CD4-positive, alpha-beta T cell treated with Interleukin-4 for 1 hour (primary cell): ENCODE measurements around the gene LRG1.

ENCODE experiments used
- DNase-seq, 2 donors: peaks; one replicate each; pipeline ENCODE4 v3.0.0-alpha.2; 2020 to 2022

Gene LRG1, protein sequence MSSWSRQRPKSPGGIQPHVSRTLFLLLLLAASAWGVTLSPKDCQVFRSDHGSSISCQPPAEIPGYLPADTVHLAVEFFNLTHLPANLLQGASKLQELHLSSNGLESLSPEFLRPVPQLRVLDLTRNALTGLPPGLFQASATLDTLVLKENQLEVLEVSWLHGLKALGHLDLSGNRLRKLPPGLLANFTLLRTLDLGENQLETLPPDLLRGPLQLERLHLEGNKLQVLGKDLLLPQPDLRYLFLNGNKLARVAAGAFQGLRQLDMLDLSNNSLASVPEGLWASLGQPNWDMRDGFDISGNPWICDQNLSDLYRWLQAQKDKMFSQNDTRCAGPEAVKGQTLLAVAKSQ

DNA sequence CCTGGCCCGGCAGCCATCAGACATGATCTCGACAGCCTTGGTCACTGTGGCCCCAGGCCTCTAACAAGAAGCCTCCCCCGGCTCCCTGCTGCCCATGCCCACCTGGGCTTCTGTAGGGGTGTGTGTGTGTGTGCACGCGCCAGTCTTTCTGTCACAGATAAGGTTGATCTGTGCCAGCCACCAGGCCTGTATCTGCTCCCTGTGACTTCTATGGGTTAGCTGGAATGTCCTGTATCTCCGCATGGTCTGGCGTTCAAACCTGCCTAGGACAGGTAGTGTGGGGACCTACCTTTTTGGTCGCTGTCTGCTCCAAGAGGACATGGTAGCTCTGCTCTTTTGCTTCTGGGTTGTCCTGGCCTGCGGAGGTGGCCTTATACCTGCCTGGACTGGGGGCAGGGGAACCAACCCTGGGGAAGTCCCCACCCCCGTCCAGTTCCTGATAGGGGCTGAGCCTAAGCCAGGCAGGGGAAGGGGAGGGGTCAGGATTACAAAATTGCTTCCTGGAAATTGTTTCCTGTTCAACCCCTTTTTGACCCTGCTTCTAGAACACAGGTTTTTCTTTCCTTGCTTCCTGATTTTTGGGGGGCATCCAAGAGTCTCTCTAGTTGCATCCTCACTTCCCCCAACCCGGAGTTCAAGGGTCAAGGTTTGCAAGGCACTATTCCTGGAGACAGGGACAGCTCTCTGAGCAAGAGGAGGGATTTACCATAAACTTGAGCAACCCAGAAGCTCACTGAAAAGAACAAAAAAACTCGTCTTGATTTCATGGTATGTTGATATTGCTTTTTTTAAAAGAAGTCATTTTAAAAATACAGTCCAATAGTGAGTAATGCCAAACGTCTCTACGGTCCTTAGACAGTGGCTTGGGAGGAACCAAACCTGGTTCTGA lies at the start of gene LRG1:
LRG1 (minus strand) TSS at position 344 of the 889 bp plus-strand sequence; CDS start at position 321, 23 bp downstream.
- peak; percentile 17 to 62 for DNase-seq

- DNase-seq, result no peak
Measured at GRCh38 chr19:4588291-4588761, 48.5 kb upstream of the LRG1 start.

DNA sequence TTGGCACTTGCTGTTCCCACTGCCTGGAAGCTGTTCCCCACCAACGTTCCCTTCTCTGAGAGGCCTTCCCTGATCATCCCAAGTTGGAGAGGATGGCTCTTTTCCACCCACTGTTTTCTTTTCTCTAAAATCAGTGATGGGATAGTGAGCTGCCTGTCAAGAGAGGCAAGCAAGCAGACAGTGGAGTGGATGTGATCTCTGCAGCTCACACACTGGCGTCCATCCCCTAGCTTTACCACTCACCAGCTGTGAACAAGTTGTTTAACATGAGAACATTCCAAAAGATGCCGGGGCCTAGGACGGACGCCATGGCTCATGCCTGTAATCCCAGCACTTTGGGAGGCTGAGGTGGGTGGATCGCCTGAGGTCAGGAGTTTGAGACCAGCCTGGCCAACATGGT lies 47.7 kb upstream of the LRG1 start:
- no peak for DNase-seq

DNA sequence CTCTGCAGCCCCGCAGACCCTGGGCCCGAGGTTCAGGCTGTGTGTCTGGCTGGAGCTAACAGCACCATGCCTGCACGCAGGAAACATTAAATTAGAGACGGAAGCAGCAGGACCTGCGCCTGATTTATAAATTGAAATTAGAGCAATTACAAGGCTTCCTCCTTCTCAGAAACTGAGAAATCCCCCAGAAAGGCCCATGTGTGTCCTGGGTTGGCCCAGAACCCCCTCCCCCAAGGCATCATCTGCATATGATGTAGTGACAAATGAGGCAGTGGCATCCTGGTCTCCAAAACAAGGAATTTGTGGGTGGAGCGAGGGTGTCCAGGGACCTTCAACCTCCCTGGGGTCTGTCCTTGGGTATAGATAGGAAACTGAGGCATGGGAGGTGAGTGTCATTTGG lies 46.9 kb upstream of the LRG1 start:
- DNase-seq, result no peak

GRCh38 chr19:4586245-4586644 lies 46.4 kb upstream of the LRG1 start:
- no peak for DNase-seq

- DNase-seq, result no peak
Measured at GRCh38 chr19:4585556-4585955, 45.7 kb upstream of the LRG1 start.

- DNase-seq, result no peak
Measured at GRCh38 chr19:4584670-4585460, 45.0 kb upstream of the LRG1 start.

- no peak for DNase-seq
Measured at GRCh38 chr19:4583961-4584669, 44.3 kb upstream of the LRG1 start.

DNA sequence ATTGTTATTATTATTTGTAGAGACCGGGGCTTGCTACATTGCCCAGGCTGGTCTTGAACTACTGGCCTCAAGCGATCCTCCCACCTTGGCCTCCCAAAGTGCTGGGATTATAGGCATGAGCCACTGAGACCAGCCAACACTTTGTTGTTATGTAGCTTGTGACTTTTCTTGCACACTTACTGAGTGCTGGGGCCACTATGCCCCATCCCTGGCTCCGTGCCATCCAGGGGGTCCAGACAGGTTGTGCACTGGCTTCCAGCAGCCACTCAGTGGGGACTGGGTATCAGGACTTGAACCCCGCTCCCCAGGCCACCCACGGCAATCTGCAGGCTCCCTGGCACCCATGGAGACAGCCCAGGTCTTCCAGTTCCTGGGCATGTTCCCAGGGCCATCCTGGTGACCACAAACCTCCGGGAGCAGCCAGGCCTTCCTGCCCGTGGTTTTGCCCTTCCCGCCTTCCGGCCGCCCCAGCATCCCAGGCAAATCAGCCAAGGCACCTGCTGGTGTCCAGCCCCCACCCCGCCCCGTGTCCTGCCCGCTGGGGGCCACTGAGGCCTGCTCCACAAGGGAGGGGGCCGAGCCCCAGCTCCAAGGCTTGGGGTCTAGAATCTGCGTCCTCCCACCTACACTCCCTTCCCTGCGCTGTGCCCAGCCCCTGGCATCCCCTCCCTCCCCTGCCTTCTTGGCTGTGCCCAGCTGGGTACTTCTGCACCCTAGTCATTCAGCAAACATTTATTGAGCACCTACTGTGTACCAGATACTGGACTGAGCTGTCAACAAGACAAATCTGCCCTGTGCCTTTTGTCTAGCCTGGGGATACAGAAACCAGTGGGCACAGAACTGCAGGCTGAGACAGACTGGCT lies 43.4 kb upstream of the LRG1 start:
- DNase-seq, result no peak

DNA sequence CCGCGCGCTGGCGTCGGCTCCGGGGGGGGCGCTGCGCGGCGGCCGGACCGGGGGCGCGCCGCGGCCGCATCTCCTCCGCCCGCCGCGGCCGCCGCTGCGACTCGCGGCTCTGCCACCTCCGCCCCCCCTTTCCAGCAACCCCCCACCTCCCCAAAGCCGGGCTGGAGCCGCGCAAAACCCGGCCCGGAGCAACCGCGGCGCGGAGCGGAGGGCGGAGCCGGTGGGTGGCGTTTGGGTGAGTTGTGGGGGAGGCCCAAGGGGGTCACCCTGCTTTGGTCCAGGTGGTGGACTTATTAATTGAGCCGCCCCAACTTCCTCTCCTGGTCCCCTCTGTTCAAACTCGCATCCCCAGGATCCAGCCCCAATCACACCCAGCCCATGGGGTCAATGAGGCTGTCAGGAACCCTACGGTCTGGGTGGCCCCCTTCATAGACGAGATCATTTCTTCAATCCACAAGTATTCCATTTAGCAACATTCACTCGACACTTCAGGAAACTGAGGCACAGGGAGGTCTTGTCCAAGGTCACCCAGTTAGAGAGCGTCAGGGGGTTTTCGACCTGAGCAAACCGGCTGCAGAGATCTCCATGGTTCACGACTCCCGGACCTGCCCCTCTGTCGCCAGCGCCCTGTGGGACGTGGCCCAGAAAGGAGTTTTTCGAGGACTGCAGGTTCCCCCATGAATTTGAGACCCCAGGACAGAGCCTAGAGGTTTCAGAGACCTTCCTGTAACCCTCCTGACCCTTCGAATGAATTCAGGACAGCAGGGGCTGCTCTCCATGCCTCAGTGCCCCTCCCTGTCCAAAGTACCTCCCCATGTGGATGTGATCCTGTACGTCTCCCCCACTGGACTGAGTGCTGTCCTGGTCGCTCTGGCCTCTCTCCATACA lies 42.1 kb upstream of the LRG1 start:
- DNase-seq, result no peak

- no peak for DNase-seq
Measured at GRCh38 chr19:4580961-4581665, 41.3 kb upstream of the LRG1 start.

GRCh38 chr19:4580021-4580901 lies 40.4 kb upstream of the LRG1 start:
- DNase-seq, result no peak

DNA sequence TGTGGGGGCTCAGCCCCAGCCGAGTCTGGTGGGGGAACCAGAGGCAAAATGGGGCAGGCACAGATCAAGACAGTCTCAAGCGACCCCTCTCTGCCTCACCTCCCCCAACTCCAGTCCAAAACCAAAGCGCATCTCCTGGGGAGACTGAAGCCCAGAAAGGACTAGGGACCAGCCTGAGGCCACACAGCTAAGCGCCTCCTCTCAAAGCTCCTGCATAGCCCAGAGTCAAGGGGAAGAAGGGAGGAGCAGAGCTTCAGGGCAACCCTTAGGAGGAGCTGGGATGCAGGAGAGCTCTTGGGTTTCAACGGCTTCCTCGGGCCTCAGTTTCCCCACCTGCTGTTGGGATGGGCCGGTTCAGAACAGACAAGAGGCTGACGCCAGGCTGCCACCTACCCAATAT lies 39.6 kb upstream of the LRG1 start:
- DNase-seq, result no peak

DNA sequence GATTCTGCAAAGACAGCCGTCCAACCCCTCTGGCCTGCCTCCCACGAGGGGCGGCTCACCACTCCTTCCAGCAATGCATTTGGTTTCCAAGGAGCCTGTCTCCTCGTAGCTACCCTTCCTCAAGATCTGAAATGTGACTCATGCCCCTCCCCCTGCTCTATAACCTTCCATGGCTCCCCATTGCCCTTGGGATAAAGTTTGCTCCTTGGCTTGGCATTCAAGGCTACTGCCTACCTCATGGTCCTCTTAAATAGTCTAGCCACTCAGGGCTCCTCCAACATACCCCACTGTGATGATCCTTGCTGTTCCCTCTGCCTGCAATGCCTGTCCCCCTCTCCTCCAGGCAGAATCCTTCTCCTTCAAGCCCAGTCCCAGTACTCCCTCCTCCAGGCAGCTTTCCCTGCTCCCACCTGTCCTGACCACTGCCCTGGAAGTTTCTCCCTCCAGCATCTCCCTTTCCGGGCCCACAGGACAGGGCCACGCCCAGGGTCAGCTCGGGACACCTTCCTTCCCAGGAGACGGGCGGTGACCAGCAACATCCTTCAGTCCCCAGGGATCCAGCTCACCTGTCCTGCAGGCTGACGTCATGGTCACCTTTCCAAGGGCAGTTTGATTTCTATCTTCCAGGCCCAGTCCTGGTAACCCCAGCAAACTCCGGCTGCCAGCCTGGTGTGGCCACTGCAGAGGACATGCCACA lies 38.9 kb upstream of the LRG1 start:
- DNase-seq, result no peak

DNA sequence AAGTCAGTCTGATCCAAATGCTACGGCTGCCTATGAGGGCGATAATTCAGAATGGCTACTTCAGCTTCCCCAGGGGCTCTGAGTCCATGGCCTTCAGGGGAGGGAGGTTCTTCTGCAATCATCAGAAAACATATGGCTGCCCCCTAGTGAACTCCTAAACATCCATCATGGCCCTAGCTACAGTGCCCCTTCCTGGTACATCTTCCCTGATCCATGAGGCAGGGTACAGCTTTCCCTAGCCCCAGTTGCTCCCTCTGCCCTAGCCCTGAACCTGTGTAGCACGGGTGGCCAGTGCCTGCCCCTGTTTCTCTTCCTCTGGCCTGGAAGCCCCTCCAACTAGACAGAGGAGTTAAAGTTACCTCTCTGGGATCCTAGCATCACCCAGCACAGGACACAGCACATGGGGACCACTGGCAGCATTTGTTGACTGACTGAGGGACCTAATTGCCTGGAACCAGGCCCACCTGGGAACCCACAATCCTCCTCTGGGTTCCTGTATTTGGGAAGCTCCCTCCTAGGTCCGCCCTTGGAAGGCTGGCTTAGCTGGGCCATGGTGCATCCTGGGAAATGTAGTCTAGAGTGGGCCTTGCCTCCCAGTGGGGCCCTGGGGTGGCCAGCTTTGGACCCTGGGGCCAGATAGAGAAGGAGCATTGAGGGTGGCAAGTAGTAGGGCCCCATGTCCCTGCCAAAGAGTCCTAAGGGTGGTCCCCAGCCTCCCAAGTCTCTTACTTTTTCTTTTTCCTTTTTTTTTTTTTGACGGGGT lies 37.4 kb upstream of the LRG1 start:
- DNase-seq, result no peak

- peak; percentile 63 for DNase-seq
Measured at GRCh38 chr19:4576016-4576933, 36.4 kb upstream of the LRG1 start.
